WTC11 (cell line): ENCODE data around the gene SEMA4C. TPM values are rescaled to one million over a fixed set of nuclear protein-coding genes. Genes with fewer than 3 reads are reported as not detected.

Experiments
- ATAC-seq: fragments of 200-7000 bp; cut with Tn5 transposase; 2 replicates; pipeline ENCODE4 v1.10.0; 2021; ENCODE audit warnings: mild to moderate bottlenecking, moderate library complexity
- CTCF ChIA-PET: fragments of 300-600 bp; sonication (Branson Sonifier 250); formaldehyde crosslinking; loops from one replicate; lab custom pipeline; 2021; ENCODE audit warnings: antibody characterized with exemption; lab: Charles Lee
- POLR2A ChIA-PET: fragments of 350-600 bp; sonication (Branson Sonifier 250); formaldehyde crosslinking; loops from one replicate; lab custom pipeline; 2021; ENCODE audit warnings: antibody characterized with exemption; lab: Charles Lee
- DNase-seq: peaks from one replicate; pipeline ENCODE4 v3.0.0; 2021; ENCODE audit warnings: low spot score
- H3K27ac Mint-ChIP-seq: 2 replicates; pipeline ENCODE4 v1.8.0; 2021; ENCODE audit warnings: mixed read lengths
- H3K27me3 Mint-ChIP-seq: 2 replicates; pipeline ENCODE4 v1.8.0; 2021; ENCODE audit warnings: low read depth, mild to moderate bottlenecking, moderate library complexity, mixed read lengths
- H3K36me3 Mint-ChIP-seq: 2 replicates; pipeline ENCODE4 v1.8.0; 2021; ENCODE audit warnings: mixed read lengths
- H3K4me1 Mint-ChIP-seq: 2 replicates; pipeline ENCODE4 v1.8.0; 2022; ENCODE audit warnings: mixed read lengths
- H3K4me3 Mint-ChIP-seq: 2 replicates; pipeline ENCODE4 v1.8.0; 2021; ENCODE audit warnings: mild to moderate bottlenecking, moderate library complexity, mixed read lengths
- H3K9me3 Mint-ChIP-seq: 2 replicates; pipeline ENCODE4 v1.8.0; 2021; ENCODE audit warnings: mixed read lengths
- CREB1 ChIP-seq: sonication (generic); formaldehyde crosslinking; IDR thresholded peaks from 2 replicates; pipeline ENCODE4 v1.8.0; 2023; ENCODE audit warnings: mild to moderate bottlenecking, missing genetic modification reagents
- ELF4 ChIP-seq: sonication (generic); formaldehyde crosslinking; IDR thresholded peaks from 2 replicates; pipeline ENCODE4 v1.8.1; 2022; ENCODE audit warnings: low read depth, mild to moderate bottlenecking, moderate library complexity, missing genetic modification reagents
- FOXP1 ChIP-seq: sonication (generic); formaldehyde crosslinking; IDR thresholded peaks from 2 replicates; pipeline ENCODE4 v1.8.0; 2022; ENCODE audit warnings: missing genetic modification reagents, mild to moderate bottlenecking, moderate library complexity, borderline replicate concordance
- KAT7 ChIP-seq: sonication (generic); formaldehyde crosslinking; IDR thresholded peaks from 2 replicates; pipeline ENCODE4 v1.8.1; 2023; ENCODE audit warnings: missing genetic modification reagents, mild to moderate bottlenecking, borderline replicate concordance
- NFYB ChIP-seq: sonication (generic); formaldehyde crosslinking; conservative IDR thresholded peaks from 2 replicates; pipeline ENCODE4 v1.8.0; 2022; ENCODE audit warnings: low read depth, missing genetic modification reagents
- NR3C1 ChIP-seq: sonication (generic); formaldehyde crosslinking; conservative IDR thresholded peaks from 2 replicates; pipeline ENCODE4 v1.8.1; 2023; ENCODE audit warnings: low read depth, mild to moderate bottlenecking, missing genetic modification reagents
- OVOL2 ChIP-seq: fragments of 250-450 bp; sonication (Bioruptor Pico); IDR thresholded peaks from 2 replicates; pipeline ENCODE4 v1.9.0; 2021; ENCODE audit warnings: mild to moderate bottlenecking, borderline replicate concordance
- RELA ChIP-seq: sonication (generic); formaldehyde crosslinking; IDR thresholded peaks from 2 replicates; pipeline ENCODE4 v1.8.1; 2022; ENCODE audit warnings: missing genetic modification reagents, mild to moderate bottlenecking, borderline replicate concordance
- ZNF416 ChIP-seq: fragments of 250-450 bp; sonication (Bioruptor Pico); IDR thresholded peaks from 2 replicates; pipeline ENCODE4 v1.9.0; 2021; ENCODE audit warnings: mild to moderate bottlenecking, inconsistent platforms
- total RNA-seq: library from RNA; stranded (reverse); gene quantifications from 3 replicates; pipeline ENCODE4 v1.2.3, GENCODE V29; 2021
- TF ChIP-seq, protein P1 (sequence below): sonication (generic); formaldehyde crosslinking; IDR thresholded peaks from 2 replicates; pipeline ENCODE4 v1.8.1; 2023; ENCODE audit warnings: mild to moderate bottlenecking, missing genetic modification reagents, moderate library complexity
- TF ChIP-seq, protein P2 (sequence below): sonication (generic); formaldehyde crosslinking; IDR thresholded peaks from 2 replicates; pipeline ENCODE4 v1.8.0; 2022; ENCODE audit warnings: mild to moderate bottlenecking, missing genetic modification reagents
- TF ChIP-seq, protein P3 (sequence below): sonication (generic); formaldehyde crosslinking; IDR thresholded peaks from 2 replicates; pipeline ENCODE4 v1.8.0; 2022; ENCODE audit warnings: mild to moderate bottlenecking, missing genetic modification reagents
- TF ChIP-seq, protein P4 (sequence below): fragments of 250-450 bp; sonication (Bioruptor Pico); IDR thresholded peaks from 2 replicates; pipeline ENCODE4 v1.9.0; 2021; ENCODE audit warnings: mild to moderate bottlenecking, borderline replicate concordance
- TF ChIP-seq, protein P5 (sequence below): sonication (generic); formaldehyde crosslinking; IDR thresholded peaks from 2 replicates; pipeline ENCODE4 v1.8.0; 2022; ENCODE audit warnings: mild to moderate bottlenecking, missing genetic modification reagents
- TF ChIP-seq, protein P6 (sequence below): fragments of 250-450 bp; sonication (Bioruptor Pico); IDR thresholded peaks from 2 replicates; pipeline ENCODE4 v1.8.0; 2021; ENCODE audit warnings: mild to moderate bottlenecking
- TF ChIP-seq, protein P7 (sequence below): sonication (generic); formaldehyde crosslinking; IDR thresholded peaks from 2 replicates; pipeline ENCODE4 v1.8.0; 2023; ENCODE audit warnings: missing genetic modification reagents
- TF ChIP-seq, protein P8 (sequence below): sonication (generic); formaldehyde crosslinking; IDR thresholded peaks from 2 replicates; pipeline ENCODE4 v1.8.1; 2022; ENCODE audit warnings: mild to moderate bottlenecking, moderate library complexity, missing genetic modification reagents

The SEMA4C gene
- total RNA-seq, 1 experiment from 2014 or later, result 81.6 TPM

DNA sequence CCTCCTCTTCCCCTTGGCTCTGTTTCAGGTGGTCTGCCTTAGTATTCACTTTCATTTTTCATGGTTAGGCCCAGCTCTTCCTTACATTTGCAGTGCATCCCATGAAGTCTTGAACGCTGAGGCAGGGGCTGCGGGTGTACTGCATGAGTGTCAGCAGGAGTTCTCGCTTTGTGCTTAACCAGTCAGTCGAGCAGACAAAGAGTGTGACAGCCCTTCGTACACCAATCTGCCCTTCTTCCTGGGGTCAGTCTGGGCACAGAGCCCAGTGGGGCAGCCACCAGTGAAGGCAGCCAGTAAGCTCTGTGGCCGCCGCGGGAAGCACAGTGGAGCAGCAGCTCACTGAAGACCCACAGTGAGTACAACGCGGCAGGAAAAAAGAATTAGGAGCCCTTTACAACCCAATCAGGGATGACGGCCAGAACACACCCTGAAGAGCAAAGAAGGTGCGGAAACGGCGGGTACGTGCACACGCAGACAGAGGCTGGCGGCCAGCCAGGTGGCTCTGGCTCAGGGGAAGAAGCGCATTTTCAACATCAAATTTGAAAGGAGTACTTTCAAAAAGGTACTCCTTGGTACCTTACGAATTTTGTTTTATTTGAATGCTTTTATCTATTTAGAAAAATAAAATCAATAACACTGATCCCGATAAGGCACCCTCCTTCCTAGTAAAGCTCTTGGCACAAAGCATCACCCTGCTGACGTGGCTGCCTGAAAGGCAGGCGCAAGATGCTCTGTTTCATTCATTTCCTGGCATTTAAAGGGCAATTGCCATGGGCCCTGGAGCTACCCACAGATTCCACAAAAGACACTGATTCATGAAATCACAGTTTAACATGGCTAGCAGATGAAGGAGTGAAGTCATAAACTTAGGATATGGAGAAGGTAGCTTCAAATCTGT is 47.0 kb upstream of the SEMA4C start:
- no peaks in the 10 kb centered on the region for H3K36me3 Mint-ChIP-seq
- no peak overlapping the region for H3K4me3 Mint-ChIP-seq
- no peak overlapping the region for H3K27ac Mint-ChIP-seq
- TF ChIP-seq NFYB (CRISPR knock-in tag) (no peak), ZNF416 (CRISPR knock-in tag) (no peak), CREB1 (CRISPR knock-in tag) (no peak), ELF4 (CRISPR knock-in tag) (no peak), KAT7 (no peak), NR3C1 (CRISPR knock-in tag) (no peak)
- TF ChIP-seq, protein P1, sequence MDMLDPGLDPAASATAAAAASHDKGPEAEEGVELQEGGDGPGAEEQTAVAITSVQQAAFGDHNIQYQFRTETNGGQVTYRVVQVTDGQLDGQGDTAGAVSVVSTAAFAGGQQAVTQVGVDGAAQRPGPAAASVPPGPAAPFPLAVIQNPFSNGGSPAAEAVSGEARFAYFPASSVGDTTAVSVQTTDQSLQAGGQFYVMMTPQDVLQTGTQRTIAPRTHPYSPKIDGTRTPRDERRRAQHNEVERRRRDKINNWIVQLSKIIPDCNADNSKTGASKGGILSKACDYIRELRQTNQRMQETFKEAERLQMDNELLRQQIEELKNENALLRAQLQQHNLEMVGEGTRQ (CRISPR knock-in tag), result no peak
- TF ChIP-seq, protein P2, sequence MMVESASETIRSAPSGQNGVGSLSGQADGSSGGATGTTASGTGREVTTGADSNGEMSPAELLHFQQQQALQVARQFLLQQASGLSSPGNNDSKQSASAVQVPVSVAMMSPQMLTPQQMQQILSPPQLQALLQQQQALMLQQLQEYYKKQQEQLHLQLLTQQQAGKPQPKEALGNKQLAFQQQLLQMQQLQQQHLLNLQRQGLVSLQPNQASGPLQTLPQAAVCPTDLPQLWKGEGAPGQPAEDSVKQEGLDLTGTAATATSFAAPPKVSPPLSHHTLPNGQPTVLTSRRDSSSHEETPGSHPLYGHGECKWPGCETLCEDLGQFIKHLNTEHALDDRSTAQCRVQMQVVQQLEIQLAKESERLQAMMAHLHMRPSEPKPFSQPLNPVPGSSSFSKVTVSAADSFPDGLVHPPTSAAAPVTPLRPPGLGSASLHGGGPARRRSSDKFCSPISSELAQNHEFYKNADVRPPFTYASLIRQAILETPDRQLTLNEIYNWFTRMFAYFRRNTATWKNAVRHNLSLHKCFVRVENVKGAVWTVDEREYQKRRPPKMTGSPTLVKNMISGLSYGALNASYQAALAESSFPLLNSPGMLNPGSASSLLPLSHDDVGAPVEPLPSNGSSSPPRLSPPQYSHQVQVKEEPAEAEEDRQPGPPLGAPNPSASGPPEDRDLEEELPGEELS (CRISPR knock-in tag), result no peak
- TF ChIP-seq, protein P3, sequence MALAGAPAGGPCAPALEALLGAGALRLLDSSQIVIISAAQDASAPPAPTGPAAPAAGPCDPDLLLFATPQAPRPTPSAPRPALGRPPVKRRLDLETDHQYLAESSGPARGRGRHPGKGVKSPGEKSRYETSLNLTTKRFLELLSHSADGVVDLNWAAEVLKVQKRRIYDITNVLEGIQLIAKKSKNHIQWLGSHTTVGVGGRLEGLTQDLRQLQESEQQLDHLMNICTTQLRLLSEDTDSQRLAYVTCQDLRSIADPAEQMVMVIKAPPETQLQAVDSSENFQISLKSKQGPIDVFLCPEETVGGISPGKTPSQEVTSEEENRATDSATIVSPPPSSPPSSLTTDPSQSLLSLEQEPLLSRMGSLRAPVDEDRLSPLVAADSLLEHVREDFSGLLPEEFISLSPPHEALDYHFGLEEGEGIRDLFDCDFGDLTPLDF (CRISPR knock-in tag), result no peak
- TF ChIP-seq, all 79 proteins: peak for 0
- DNase-seq (no peak), ATAC-seq (no peak)
- ChIA-PET POLR2A (no interaction called here), CTCF (interaction anchor here (1.0 to 2.8 kb wide), 8 partner anchors 10 to 74 kb away, joined by 3 to 18 read pairs (median 3); partner anchors contain the start of gene ANKRD39)
- Mint-ChIP-seq H3K27me3 (peaks cover 56% of the 10 kb centered on the region), H3K4me1 (peaks cover 59% of the 10 kb centered on the region), H3K9me3 (0 out of 2 replicates have a peak, but pooled peaks cover 4% of the 10 kb centered on the region)

DNA sequence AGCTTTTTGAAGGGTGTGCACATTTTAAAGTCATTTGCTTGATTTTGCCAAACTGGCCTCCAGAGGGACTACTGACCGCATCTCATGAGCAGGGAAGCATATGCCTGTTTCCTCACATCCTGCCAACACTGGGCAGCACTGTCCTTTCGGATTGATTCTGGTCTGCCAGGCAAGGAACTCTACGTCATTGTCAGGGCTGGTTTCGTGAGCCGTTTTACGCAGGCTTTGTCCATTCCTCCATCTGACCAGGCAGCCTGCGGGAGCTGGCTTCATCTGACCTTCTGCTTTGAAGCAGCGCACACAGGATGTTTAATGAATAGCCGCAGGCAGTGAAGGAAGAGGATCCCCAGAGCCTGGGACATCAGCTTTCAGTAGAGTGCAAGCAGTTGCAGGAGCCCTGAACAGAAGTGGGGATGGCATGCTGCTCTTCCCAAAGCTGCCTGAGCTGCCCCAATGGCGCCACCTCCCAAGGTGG is 46.3 kb upstream of the SEMA4C start:
- POLR2A ChIA-PET, result no interaction called here
- H3K4me3 Mint-ChIP-seq, result no peak overlapping the region

DNA sequence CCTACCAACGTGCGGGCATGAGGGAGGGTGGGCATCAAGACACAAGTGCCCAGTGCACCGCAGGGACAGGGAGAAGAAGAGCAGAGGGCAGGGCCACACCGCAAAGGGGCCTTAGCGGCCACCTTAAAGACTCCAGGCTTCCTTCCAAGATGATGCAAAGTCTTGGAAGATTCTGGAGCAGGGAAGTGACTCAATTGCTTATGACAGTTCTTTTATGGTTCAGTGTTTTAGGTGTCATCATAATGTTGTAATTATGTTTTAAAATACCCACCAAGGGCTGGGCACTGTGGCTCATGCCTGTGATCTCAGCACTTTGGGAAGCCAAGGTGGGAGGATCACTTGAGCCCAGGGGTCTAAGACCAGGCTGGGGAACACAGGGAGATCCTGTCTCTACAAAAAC is 44.5 kb upstream of the SEMA4C start:
- H3K27me3 Mint-ChIP-seq, result peaks cover 47% of the 10 kb centered on the region
- CTCF ChIA-PET, result no interaction called here
- no peak for DNase-seq
- no peak overlapping the region for H3K27ac Mint-ChIP-seq
- no peaks in the 10 kb centered on the region for H3K36me3 Mint-ChIP-seq
- no peak overlapping the region for H3K4me3 Mint-ChIP-seq
- H3K9me3 Mint-ChIP-seq, result no peaks in the 10 kb centered on the region
- H3K4me1 Mint-ChIP-seq, result peaks cover 44% of the 10 kb centered on the region
- POLR2A ChIA-PET, result no interaction called here
- no peak for ATAC-seq
- TF ChIP-seq, protein P4, sequence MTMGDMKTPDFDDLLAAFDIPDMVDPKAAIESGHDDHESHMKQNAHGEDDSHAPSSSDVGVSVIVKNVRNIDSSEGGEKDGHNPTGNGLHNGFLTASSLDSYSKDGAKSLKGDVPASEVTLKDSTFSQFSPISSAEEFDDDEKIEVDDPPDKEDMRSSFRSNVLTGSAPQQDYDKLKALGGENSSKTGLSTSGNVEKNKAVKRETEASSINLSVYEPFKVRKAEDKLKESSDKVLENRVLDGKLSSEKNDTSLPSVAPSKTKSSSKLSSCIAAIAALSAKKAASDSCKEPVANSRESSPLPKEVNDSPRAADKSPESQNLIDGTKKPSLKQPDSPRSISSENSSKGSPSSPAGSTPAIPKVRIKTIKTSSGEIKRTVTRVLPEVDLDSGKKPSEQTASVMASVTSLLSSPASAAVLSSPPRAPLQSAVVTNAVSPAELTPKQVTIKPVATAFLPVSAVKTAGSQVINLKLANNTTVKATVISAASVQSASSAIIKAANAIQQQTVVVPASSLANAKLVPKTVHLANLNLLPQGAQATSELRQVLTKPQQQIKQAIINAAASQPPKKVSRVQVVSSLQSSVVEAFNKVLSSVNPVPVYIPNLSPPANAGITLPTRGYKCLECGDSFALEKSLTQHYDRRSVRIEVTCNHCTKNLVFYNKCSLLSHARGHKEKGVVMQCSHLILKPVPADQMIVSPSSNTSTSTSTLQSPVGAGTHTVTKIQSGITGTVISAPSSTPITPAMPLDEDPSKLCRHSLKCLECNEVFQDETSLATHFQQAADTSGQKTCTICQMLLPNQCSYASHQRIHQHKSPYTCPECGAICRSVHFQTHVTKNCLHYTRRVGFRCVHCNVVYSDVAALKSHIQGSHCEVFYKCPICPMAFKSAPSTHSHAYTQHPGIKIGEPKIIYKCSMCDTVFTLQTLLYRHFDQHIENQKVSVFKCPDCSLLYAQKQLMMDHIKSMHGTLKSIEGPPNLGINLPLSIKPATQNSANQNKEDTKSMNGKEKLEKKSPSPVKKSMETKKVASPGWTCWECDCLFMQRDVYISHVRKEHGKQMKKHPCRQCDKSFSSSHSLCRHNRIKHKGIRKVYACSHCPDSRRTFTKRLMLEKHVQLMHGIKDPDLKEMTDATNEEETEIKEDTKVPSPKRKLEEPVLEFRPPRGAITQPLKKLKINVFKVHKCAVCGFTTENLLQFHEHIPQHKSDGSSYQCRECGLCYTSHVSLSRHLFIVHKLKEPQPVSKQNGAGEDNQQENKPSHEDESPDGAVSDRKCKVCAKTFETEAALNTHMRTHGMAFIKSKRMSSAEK (CRISPR knock-in tag), result no peak
- TF ChIP-seq, protein P5, sequence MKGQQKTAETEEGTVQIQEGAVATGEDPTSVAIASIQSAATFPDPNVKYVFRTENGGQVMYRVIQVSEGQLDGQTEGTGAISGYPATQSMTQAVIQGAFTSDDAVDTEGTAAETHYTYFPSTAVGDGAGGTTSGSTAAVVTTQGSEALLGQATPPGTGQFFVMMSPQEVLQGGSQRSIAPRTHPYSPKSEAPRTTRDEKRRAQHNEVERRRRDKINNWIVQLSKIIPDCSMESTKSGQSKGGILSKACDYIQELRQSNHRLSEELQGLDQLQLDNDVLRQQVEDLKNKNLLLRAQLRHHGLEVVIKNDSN (CRISPR knock-in tag), result no peak
- TF ChIP-seq FOXP1 (CRISPR knock-in tag) (no peak), RELA (CRISPR knock-in tag) (no peak), OVOL2 (no peak)
- TF ChIP-seq, protein P6, sequence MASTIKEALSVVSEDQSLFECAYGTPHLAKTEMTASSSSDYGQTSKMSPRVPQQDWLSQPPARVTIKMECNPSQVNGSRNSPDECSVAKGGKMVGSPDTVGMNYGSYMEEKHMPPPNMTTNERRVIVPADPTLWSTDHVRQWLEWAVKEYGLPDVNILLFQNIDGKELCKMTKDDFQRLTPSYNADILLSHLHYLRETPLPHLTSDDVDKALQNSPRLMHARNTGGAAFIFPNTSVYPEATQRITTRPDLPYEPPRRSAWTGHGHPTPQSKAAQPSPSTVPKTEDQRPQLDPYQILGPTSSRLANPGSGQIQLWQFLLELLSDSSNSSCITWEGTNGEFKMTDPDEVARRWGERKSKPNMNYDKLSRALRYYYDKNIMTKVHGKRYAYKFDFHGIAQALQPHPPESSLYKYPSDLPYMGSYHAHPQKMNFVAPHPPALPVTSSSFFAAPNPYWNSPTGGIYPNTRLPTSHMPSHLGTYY (CRISPR knock-in tag), result no peak
- TF ChIP-seq, protein P7, sequence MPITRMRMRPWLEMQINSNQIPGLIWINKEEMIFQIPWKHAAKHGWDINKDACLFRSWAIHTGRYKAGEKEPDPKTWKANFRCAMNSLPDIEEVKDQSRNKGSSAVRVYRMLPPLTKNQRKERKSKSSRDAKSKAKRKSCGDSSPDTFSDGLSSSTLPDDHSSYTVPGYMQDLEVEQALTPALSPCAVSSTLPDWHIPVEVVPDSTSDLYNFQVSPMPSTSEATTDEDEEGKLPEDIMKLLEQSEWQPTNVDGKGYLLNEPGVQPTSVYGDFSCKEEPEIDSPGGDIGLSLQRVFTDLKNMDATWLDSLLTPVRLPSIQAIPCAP (CRISPR knock-in tag), result no peak

More for the DNA sequence above, 46.3 kb upstream of the SEMA4C start:
- CTCF ChIA-PET, result interaction anchor here (0.6 to 2.8 kb wide), 10 partner anchors 10 to 74 kb away, joined by 3 to 18 read pairs (median 3); partner anchors contain the start of gene ANKRD39
- H3K27ac Mint-ChIP-seq, result no peak overlapping the region
- ATAC-seq, result peak; percentile 43
- H3K4me1 Mint-ChIP-seq, result peaks cover 59% of the 10 kb centered on the region
- no peaks in the 10 kb centered on the region for H3K36me3 Mint-ChIP-seq
- TF ChIP-seq, protein P8, sequence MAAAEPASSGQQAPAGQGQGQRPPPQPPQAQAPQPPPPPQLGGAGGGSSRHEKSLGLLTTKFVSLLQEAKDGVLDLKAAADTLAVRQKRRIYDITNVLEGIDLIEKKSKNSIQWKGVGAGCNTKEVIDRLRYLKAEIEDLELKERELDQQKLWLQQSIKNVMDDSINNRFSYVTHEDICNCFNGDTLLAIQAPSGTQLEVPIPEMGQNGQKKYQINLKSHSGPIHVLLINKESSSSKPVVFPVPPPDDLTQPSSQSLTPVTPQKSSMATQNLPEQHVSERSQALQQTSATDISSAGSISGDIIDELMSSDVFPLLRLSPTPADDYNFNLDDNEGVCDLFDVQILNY (CRISPR knock-in tag), result no peak
- no peak for DNase-seq
- H3K27me3 Mint-ChIP-seq, result peaks cover 56% of the 10 kb centered on the region
- no peaks in the 10 kb centered on the region for H3K9me3 Mint-ChIP-seq
